ENCODE measurements around the gene SH3PXD2A.

The SH3PXD2A gene

GRCh38 chr10:103563231-103564115 is 291.9 kb downstream of the SH3PXD2A start:
- DNase-seq (ENCODE audit: low read depth in 2 of 2): no peak

- DNase-seq (ENCODE audit: low read depth in 2 of 2): no peak
These were observed 293.0 kb downstream of the SH3PXD2A start for GRCh38 chr10:103562383-103562782.

- DNase-seq (ENCODE audit: low read depth in 2 of 2): no peak
These were observed 294.5 kb downstream of the SH3PXD2A start for GRCh38 chr10:103560886-103561285.

- DNase-seq (ENCODE audit: low read depth in 2 of 2): no peak
These were observed 295.6 kb downstream of the SH3PXD2A start for GRCh38 chr10:103559776-103560175.

- DNase-seq (ENCODE audit: low read depth in 2 of 2): no peak
These were observed 296.5 kb downstream of the SH3PXD2A start for GRCh38 chr10:103558911-103559310.

- no peak for DNase-seq (ENCODE audit: low read depth in 2 of 2)
These were observed 297.9 kb downstream of the SH3PXD2A start for GRCh38 chr10:103557455-103557854.

- DNase-seq (ENCODE audit: low read depth in 2 of 2): no peak
These were observed 298.9 kb downstream of the SH3PXD2A start for GRCh38 chr10:103556383-103557007.

- DNase-seq (ENCODE audit: low read depth in 2 of 2): no peak
These were observed 299.7 kb downstream of the SH3PXD2A start for GRCh38 chr10:103555712-103556111.

- no peak for DNase-seq (ENCODE audit: low read depth in 2 of 2)
These were observed 300.1 kb downstream of the SH3PXD2A start for GRCh38 chr10:103555325-103555649.

GRCh38 chr10:103554488-103555324 is 300.7 kb downstream of the SH3PXD2A start:
- peak in 1 of 2 experiments; percentile 15 for DNase-seq (ENCODE audit: low read depth in 2 of 2)

GRCh38 chr10:103553743-103554487 is 301.5 kb downstream of the SH3PXD2A start:
- DNase-seq (ENCODE audit: low read depth in 2 of 2): no peak

GRCh38 chr10:103552856-103553742 is 302.3 kb downstream of the SH3PXD2A start:
- no peak for DNase-seq (ENCODE audit: low read depth in 2 of 2)

GRCh38 chr10:103551619-103552602 is 303.5 kb downstream of the SH3PXD2A start:
- DNase-seq (ENCODE audit: low read depth in 2 of 2): no peak

GRCh38 chr10:103550229-103550628 is 305.1 kb downstream of the SH3PXD2A start:
- no peak for DNase-seq (ENCODE audit: low read depth in 2 of 2)

- no peak for DNase-seq (ENCODE audit: low read depth in 2 of 2)
These were observed 306.1 kb downstream of the SH3PXD2A start for GRCh38 chr10:103549349-103549685.

- no peak for DNase-seq (ENCODE audit: low read depth in 2 of 2)
These were observed 306.6 kb downstream of the SH3PXD2A start for GRCh38 chr10:103548581-103549348.

- DNase-seq (ENCODE audit: low read depth in 2 of 2): no peak
These were observed 307.4 kb downstream of the SH3PXD2A start for GRCh38 chr10:103548006-103548405.

GRCh38 chr10:103547391-103547946 is 307.9 kb downstream of the SH3PXD2A start:
- DNase-seq (ENCODE audit: low read depth in 2 of 2): no peak

Data from fibroblast of skin of left biceps (primary cell).